ENCODE data around the gene EEF2K. TPM values are rescaled to one million over a fixed set of nuclear protein-coding genes. Genes with fewer than 3 reads are reported as not detected.

The EEF2K gene
- polyA plus RNA-seq, 3 donors: 0.85 to 6.5 (median 1.7) TPM

GRCh38 chr16:22205577-22206012, 483 bp upstream of the EEF2K start:
- H3K4me3 Mint-ChIP-seq: peak overlapping the region; percentile 89 to 91
- H4K20me1 ChIP-seq (ENCODE audit: insufficient read depth, low read length): peaks cover 5% of the 10 kb centered on the region
- peaks cover 11 to 22% of the 10 kb centered on the region in 2 donors for H3K4me1 ChIP-seq (ENCODE audit: control insufficient read depth in 1 of 2, insufficient read depth in 2 of 2, low read length in 2 of 2)
- WGBS (ENCODE audit: insufficient coverage): 6% methylated on average over 8 of the region's 11 CpGs
- H3K4me1 Mint-ChIP-seq: peaks cover 16% of the 10 kb centered on the region
- peak overlapping the region in 5 of 7 donors; percentile 27 to 84 (median 59) for H3K27ac Mint-ChIP-seq
- H3K27me3 ChIP-seq (ENCODE audit: control insufficient read depth in 2 of 2, insufficient read depth in 2 of 2, low read length in 2 of 2): no peaks in the 10 kb centered on the region
- peak overlapping the region; percentile 100 for H3K4me2 ChIP-seq (replicated peaks; ENCODE audit: extremely low read depth, low read length, poor library complexity, severe bottlenecking)
- H3K4me3 ChIP-seq (replicated peaks in 1 of 3; ENCODE audit: low read depth in 2 of 3, low read length in 3 of 3): peak overlapping the region; percentile 59 to 95 (median 66)
- H3K27me3 Mint-ChIP-seq (ENCODE audit: low read depth in 3 of 3): peaks cover 0 to 4% (median under 1%) of the 10 kb centered on the region in 3 donors
- intact Hi-C loops (cut with micrococcal nuclease): loop anchor here in 1 of 2 donors (2.0 kb wide), 1 partner anchor 15 kb away; no protein-coding TSS in a partner anchor
- DNase-seq: no peak
- H3K9me3 Mint-ChIP-seq: peaks cover 0 to 6% (median 1%) of the 10 kb centered on the region in 7 donors
- H2AFZ ChIP-seq (ENCODE audit: insufficient read depth, low read depth, low read length, poor library complexity, severe bottlenecking): peak overlapping the region; percentile 97
- peak overlapping the region; percentile 80 for H3K9ac ChIP-seq (ENCODE audit: insufficient read depth, low read length, poor library complexity, severe bottlenecking)
- no peaks in the 10 kb centered on the region for H3K9me3 ChIP-seq (replicated peaks in 1 of 2; ENCODE audit: control insufficient read depth in 1 of 2, insufficient read depth in 1 of 2, low read length in 2 of 2)
- H3K36me3 Mint-ChIP-seq: peaks cover 0 to 2% of the 10 kb centered on the region in 2 donors
- no peaks in the 10 kb centered on the region for H3K36me3 ChIP-seq (replicated peaks in 1 of 2; ENCODE audit: control insufficient read depth in 1 of 2, insufficient read depth in 2 of 2, low read length in 2 of 2)
- H3K79me2 ChIP-seq (ENCODE audit: insufficient read depth, low read length): peaks cover 40% of the 10 kb centered on the region
- TF ChIP-seq CTCF (IDR thresholded peaks at IDR 0.05): no peak
- H3K27ac ChIP-seq (ENCODE audit: low read depth in 1 of 2, low read length in 2 of 2): peak overlapping the region in 1 of 2 donors; percentile 74

GRCh38 chr16:22206842-22207714, 1.0 kb downstream of the EEF2K start:
- no peak for TF ChIP-seq CTCF (IDR thresholded peaks at IDR 0.05)
- Histone ChIP-seq H3K9me3 (replicated peaks in 1 of 2; ENCODE audit: control insufficient read depth in 1 of 2, insufficient read depth in 1 of 2, low read length in 2 of 2) (no peaks in the 10 kb centered on the region), H2AFZ (ENCODE audit: insufficient read depth, low read depth, low read length, poor library complexity, severe bottlenecking) (peak overlapping the region; percentile 97), H3K27ac (ENCODE audit: low read depth in 1 of 2, low read length in 2 of 2) (peak overlapping the region; percentile 34 to 74), H3K9ac (ENCODE audit: insufficient read depth, low read length, poor library complexity, severe bottlenecking) (peak overlapping the region; percentile 80), H3K4me2 (replicated peaks; ENCODE audit: extremely low read depth, low read length, poor library complexity, severe bottlenecking) (peak overlapping the region; percentile 100), H3K79me2 (ENCODE audit: insufficient read depth, low read length) (peaks cover 53% of the 10 kb centered on the region), H4K20me1 (ENCODE audit: insufficient read depth, low read length) (peaks cover 5% of the 10 kb centered on the region), H3K4me3 (replicated peaks in 1 of 3; ENCODE audit: low read depth in 2 of 3, low read length in 3 of 3) (peak overlapping the region; percentile 59 to 95 (median 66)), H3K27me3 (ENCODE audit: control insufficient read depth in 2 of 2, insufficient read depth in 2 of 2, low read length in 2 of 2) (no peaks in the 10 kb centered on the region), H3K4me1 (ENCODE audit: control insufficient read depth in 1 of 2, insufficient read depth in 2 of 2, low read length in 2 of 2) (peaks cover 11 to 22% of the 10 kb centered on the region in 2 donors), H3K36me3 (replicated peaks in 1 of 2; ENCODE audit: control insufficient read depth in 1 of 2, insufficient read depth in 2 of 2, low read length in 2 of 2) (no peaks in the 10 kb centered on the region)
- H3K27me3 Mint-ChIP-seq (ENCODE audit: low read depth in 3 of 3): peaks cover 0 to 4% (median 0%) of the 10 kb centered on the region in 3 donors
- WGBS (ENCODE audit: insufficient coverage): 9% methylated on average over 25 of the region's 35 CpGs
- H3K4me1 Mint-ChIP-seq: peaks cover 19% of the 10 kb centered on the region
- peak; percentile 50 to 86 (median 61) for DNase-seq
- peaks cover under 1 to 6% of the 10 kb centered on the region in 2 donors for H3K36me3 Mint-ChIP-seq
- intact Hi-C loops (cut with micrococcal nuclease): loop anchor here in 1 of 2 donors (2.0 kb wide), 1 partner anchor 16 kb away; no protein-coding TSS in a partner anchor
- H3K4me3 Mint-ChIP-seq: peak overlapping the region; percentile 89 to 91
- peak overlapping the region; percentile 52 to 90 (median 75) for H3K27ac Mint-ChIP-seq
- H3K9me3 Mint-ChIP-seq: peaks cover 0 to 10% (median 2%) of the 10 kb centered on the region in 7 donors

Measured in CD14-positive monocyte (primary cell).